HG02884 (cell line): ENCODE data around the gene PCDHGA4.
"Not testable (repeated sequence)": the region's sequence is repeated elsewhere in the genome, so short reads cannot be mapped to it uniquely, and the experiment has no call there.

Source experiments
- ATAC-seq: cut with Tn5 transposase; IDR thresholded peaks from one replicate; pipeline ENCODE4 v1.9.1; 2021; ENCODE audit warnings: mild to moderate bottlenecking, moderate library complexity; ENCODE audit not compliant: unreplicated experiment

The PCDHGA4 gene

GRCh38 chr5:141382469-141383294, 27.9 kb downstream of the PCDHGA4 start, which contains the start of gene PCDHGA7:
PCDHGA7 (plus strand) TSS chr5:141382742; CDS start chr5:141382900, 158 bp downstream.
- ATAC-seq = no peak

- ATAC-seq = no peak
Observed at GRCh38 chr5:141383345-141383744, 28.5 kb downstream of the PCDHGA4 start.

GRCh38 chr5:141384471-141385267, 29.8 kb downstream of the PCDHGA4 start:
- no peak for ATAC-seq

- ATAC-seq = peak; percentile 95
Observed at GRCh38 chr5:141387557-141388311, 32.9 kb downstream of the PCDHGA4 start, which contains the start of gene PCDHGB4. PCDHGB4 (plus strand) TSS chr5:141387698; CDS start chr5:141387885, 187 bp downstream.

- ATAC-seq = no peak
Observed at GRCh38 chr5:141388661-141389060, 33.8 kb downstream of the PCDHGA4 start.

- ATAC-seq = no peak
Observed at GRCh38 chr5:141389153-141390042, 34.6 kb downstream of the PCDHGA4 start.

GRCh38 chr5:141392429-141393198, 37.8 kb downstream of the PCDHGA4 start, which contains the start of gene PCDHGA8:
PCDHGA8 (plus strand) TSS chr5:141392633; CDS start chr5:141392814, 181 bp downstream.
- ATAC-seq = no peak

GRCh38 chr5:141393267-141393666, 38.4 kb downstream of the PCDHGA4 start:
- no peak for ATAC-seq

- ATAC-seq = not testable (repeated sequence)
Observed at GRCh38 chr5:141394401-141395187, 39.8 kb downstream of the PCDHGA4 start.

- peak; percentile 63 for ATAC-seq
Observed at GRCh38 chr5:141397756-141398551, 43.1 kb downstream of the PCDHGA4 start, which contains the start of gene PCDHGB5. PCDHGB5 (plus strand) TSS chr5:141397947; CDS start chr5:141398128, 181 bp downstream.

- ATAC-seq = no peak
Observed at GRCh38 chr5:141398608-141399007, 43.8 kb downstream of the PCDHGA4 start.

- no peak for ATAC-seq
Observed at GRCh38 chr5:141399555-141400258, 44.9 kb downstream of the PCDHGA4 start.

- no peak for ATAC-seq
Observed at GRCh38 chr5:141402553-141403243, 47.9 kb downstream of the PCDHGA4 start, which contains the start of gene PCDHGA9. PCDHGA9 (plus strand) TSS chr5:141402778; CDS start chr5:141402953, 175 bp downstream.

- ATAC-seq = no peak
Observed at GRCh38 chr5:141403387-141403786, 48.6 kb downstream of the PCDHGA4 start.
